HL-60 (cell line): ENCODE results near the gene CPLX1.

Experiments used
- CTCF ChIP-seq: IDR thresholded peaks from one replicate; pipeline ENCODE4 v1.5.1; 2011; ENCODE audit warnings: low read length, control low read depth, inconsistent platforms; ENCODE audit not compliant: insufficient read depth
- POLR2AphosphoS5 ChIP-seq: IDR thresholded peaks from 2 replicates; pipeline ENCODE4 v1.6.1; 2012; ENCODE audit warnings: low read depth
- REST ChIP-seq: IDR thresholded peaks from 2 replicates; pipeline ENCODE4 v1.6.1; 2012; ENCODE audit warnings: low read depth; ENCODE audit not compliant: insufficient replicate concordance
- SPI1 ChIP-seq: IDR thresholded peaks from 2 replicates; pipeline ENCODE4 v1.6.1; 2012; ENCODE audit warnings: low read depth, mild to moderate bottlenecking, borderline replicate concordance

GRCh38 chr4:874971-875817 lies 49.3 kb upstream of the CPLX1 start:
- TF ChIP-seq CTCF: no peak
- TF ChIP-seq POLR2AphosphoS5: no peak
- TF ChIP-seq REST: no peak
- TF ChIP-seq SPI1: no peak
